CD14-positive monocyte (primary cell): Measurements from ENCODE around the gene SERINC1. TPM values are rescaled to one million over a fixed set of nuclear protein-coding genes. Genes with fewer than 3 reads are reported as not detected.

Experiments
- DNase-seq, 3 donors: peaks; one replicate each; pipeline ENCODE4 v3.0.0-alpha.2; 2011 to 2022
- H2AFZ ChIP-seq: 2 replicates; pipeline ENCODE4 v1.6.0; 2012; ENCODE audit warnings: mild to moderate bottlenecking, low read depth, low read length, inconsistent platforms; ENCODE audit not compliant: insufficient read depth, poor library complexity, severe bottlenecking
- H3K27ac ChIP-seq, 2 donors: 1 replicate in 1 of 2; 2 replicates in 1 of 2; pipeline ENCODE4 v1.5.1; 2012 to 2013; ENCODE audit warnings: low read length in 2 of 2, control low read depth in 1 of 2, inconsistent platforms in 1 of 2, low read depth in 1 of 2, mild to moderate bottlenecking in 1 of 2
- H3K27me3 ChIP-seq, 2 donors: one replicate each; pipeline versions ENCODE4 v1.6.0 to v1.6.1; 2011 to 2013; ENCODE audit warnings: low read length in 2 of 2; ENCODE audit not compliant: control insufficient read depth in 2 of 2, insufficient read depth in 2 of 2
- H3K36me3 ChIP-seq, 2 donors: replicated peaks in 1 of 2; 1 replicate in 1 of 2; 2 replicates in 1 of 2; pipeline versions ENCODE4 v1.5.1 to v1.6.1; 2012 to 2013; ENCODE audit warnings: low read length in 2 of 2, control low read depth in 1 of 2, inconsistent platforms in 1 of 2, mild to moderate bottlenecking in 1 of 2; ENCODE audit not compliant: insufficient read depth in 2 of 2, control insufficient read depth in 1 of 2
- H3K4me1 ChIP-seq, 2 donors: 1 replicate in 1 of 2; 2 replicates in 1 of 2; pipeline versions ENCODE4 v1.5.1 to v1.6.1; 2012 to 2013; ENCODE audit warnings: low read length in 2 of 2, control low read depth in 1 of 2, inconsistent platforms in 1 of 2, mild to moderate bottlenecking in 1 of 2, moderate library complexity in 1 of 2; ENCODE audit not compliant: insufficient read depth in 2 of 2, control insufficient read depth in 1 of 2
- H3K4me2 ChIP-seq: replicated peaks from 2 replicates; pipeline ENCODE3; 2012; ENCODE audit warnings: low read length, moderate library complexity, mild to moderate bottlenecking; ENCODE audit not compliant: poor library complexity, severe bottlenecking; ENCODE audit errors: extremely low read depth
- H3K4me3 ChIP-seq, 3 experiments: fragments of 200-600 bp in 1 of 3; sonication (generic) in 1 of 3; replicated peaks in 1 of 3; 1 replicate in 2 of 3; 2 replicates in 1 of 3; pipeline ENCODE4 v1.5.1; 2011 to 2013; ENCODE audit warnings: low read length in 3 of 3, mild to moderate bottlenecking in 3 of 3, control low read depth in 2 of 3, low read depth in 2 of 3, inconsistent platforms in 1 of 3, moderate library complexity in 1 of 3
- H3K79me2 ChIP-seq: 2 replicates; pipeline ENCODE4 v1.6.0; 2012; ENCODE audit warnings: mild to moderate bottlenecking, control low read depth, inconsistent platforms, low read length, moderate library complexity; ENCODE audit not compliant: insufficient read depth
- H3K9ac ChIP-seq: 2 replicates; pipeline ENCODE4 v1.6.0; 2017; ENCODE audit warnings: low read length, mild to moderate bottlenecking; ENCODE audit not compliant: insufficient read depth, poor library complexity, severe bottlenecking
- H3K9me3 ChIP-seq, 2 donors: replicated peaks in 1 of 2; 1 replicate in 1 of 2; 2 replicates in 1 of 2; pipeline versions ENCODE4 v1.5.1 to v1.6.1; 2012 to 2013; ENCODE audit warnings: low read length in 2 of 2, control low read depth in 1 of 2; ENCODE audit not compliant: control insufficient read depth in 1 of 2, insufficient read depth in 1 of 2
- H4K20me1 ChIP-seq: 2 replicates; pipeline ENCODE4 v1.6.0; 2012; ENCODE audit warnings: mild to moderate bottlenecking, low read length, control low read depth, moderate library complexity; ENCODE audit not compliant: insufficient read depth
- H3K27ac Mint-ChIP-seq, 7 donors: one replicate each; pipeline ENCODE4 v1.8.0; 2020; ENCODE audit warnings: mild to moderate bottlenecking in 7 of 7, mixed read lengths in 7 of 7, moderate library complexity in 6 of 7, inconsistent platforms in 2 of 7
- H3K27me3 Mint-ChIP-seq, 3 donors: one replicate each; pipeline ENCODE4 v1.8.0; 2021 to 2022; ENCODE audit warnings: low read depth in 3 of 3, mild to moderate bottlenecking in 3 of 3, mixed read lengths in 3 of 3, moderate library complexity in 3 of 3, inconsistent platforms in 1 of 3
- H3K36me3 Mint-ChIP-seq, 2 donors: one replicate each; pipeline ENCODE4 v1.8.0; 2020; ENCODE audit warnings: mixed read lengths in 2 of 2, inconsistent platforms in 1 of 2, mild to moderate bottlenecking in 1 of 2
- H3K4me1 Mint-ChIP-seq: one replicate; pipeline ENCODE4 v1.8.0; 2020; ENCODE audit warnings: mild to moderate bottlenecking, mixed read lengths
- H3K4me3 Mint-ChIP-seq, 2 donors: one replicate each; pipeline ENCODE4 v1.8.0; 2020; ENCODE audit warnings: mild to moderate bottlenecking in 2 of 2, mixed read lengths in 2 of 2, moderate library complexity in 1 of 2
- H3K9me3 Mint-ChIP-seq, 7 donors: one replicate each; pipeline ENCODE4 v1.8.0; 2020 to 2022; ENCODE audit warnings: mixed read lengths in 7 of 7, mild to moderate bottlenecking in 6 of 7, moderate library complexity in 6 of 7, inconsistent platforms in 2 of 7
- CTCF ChIP-seq: fragments of 200-600 bp; IDR thresholded peaks from one replicate; pipeline ENCODE4 v1.8.0; 2022; ENCODE audit warnings: antibody characterized with exemption, mild to moderate bottlenecking
- WGBS: methylation state at CpG from one replicate; pipeline ENCODE4 v1.1.5; 2013; ENCODE audit warnings: missing lambda C conversion rate; ENCODE audit not compliant: insufficient coverage; 5-methylcytosine and 5-hydroxymethylcytosine counted together
- intact Hi-C, 2 donors: fragments of 100-400 bp; cut with micrococcal nuclease; formaldehyde crosslinking; loops; one replicate each; pipeline versions ENCODE4 v1.15.0 to v1.15.1; 2023
- polyA plus RNA-seq, 3 donors: library from polyadenylated mRNA; depleted of rRNA in 1 of 3; unstranded in 2 of 3; stranded (reverse) in 1 of 3; fragments of 300-500 nt in 2 of 3; fragments of >200 nt in 1 of 3; fragmentation: Illumina TruSeq in 2 of 3; gene quantifications; 1 replicate in 2 of 3; 2 replicates in 1 of 3; pipeline ENCODE4 v1.2.3, GENCODE V29; 2012 to 2021

SERINC1 gene
- polyA plus RNA-seq, 3 donors, result 38.9 to 161 (median 125) TPM

- Histone ChIP-seq H3K79me2 (peaks cover 31% of the 10 kb centered on the region), H3K9ac (no peak overlapping the region), H2AFZ (no peak overlapping the region), H3K4me3 (no peak overlapping the region), H3K27ac (no peak overlapping the region), H3K27me3 (no peaks in the 10 kb centered on the region), H3K9me3 (no peaks in the 10 kb centered on the region), H3K4me1 (peaks cover 0 to 7% of the 10 kb centered on the region in 2 donors), H3K4me2 (no peak overlapping the region), H4K20me1 (no peaks in the 10 kb centered on the region), H3K36me3 (peaks cover 7 to 43% of the 10 kb centered on the region in 2 donors)
- Mint-ChIP-seq H3K27me3 (no peaks in the 10 kb centered on the region), H3K9me3 (no peaks in the 10 kb centered on the region), H3K36me3 (peaks cover 25 to 26% of the 10 kb centered on the region in 2 donors), H3K4me3 (no peak overlapping the region), H3K27ac (peak overlapping the region in 1 of 7 donors; percentile 8), H3K4me1 (peaks cover 23% of the 10 kb centered on the region)
- TF ChIP-seq CTCF, result no peak
- intact Hi-C loops, result no loop called here
- DNase-seq, result peak in 1 of 3 donors; percentile 12
These were observed 59.6 kb downstream of the SERINC1 start for GRCh38 chr6:122412001-122412400.

DNA sequence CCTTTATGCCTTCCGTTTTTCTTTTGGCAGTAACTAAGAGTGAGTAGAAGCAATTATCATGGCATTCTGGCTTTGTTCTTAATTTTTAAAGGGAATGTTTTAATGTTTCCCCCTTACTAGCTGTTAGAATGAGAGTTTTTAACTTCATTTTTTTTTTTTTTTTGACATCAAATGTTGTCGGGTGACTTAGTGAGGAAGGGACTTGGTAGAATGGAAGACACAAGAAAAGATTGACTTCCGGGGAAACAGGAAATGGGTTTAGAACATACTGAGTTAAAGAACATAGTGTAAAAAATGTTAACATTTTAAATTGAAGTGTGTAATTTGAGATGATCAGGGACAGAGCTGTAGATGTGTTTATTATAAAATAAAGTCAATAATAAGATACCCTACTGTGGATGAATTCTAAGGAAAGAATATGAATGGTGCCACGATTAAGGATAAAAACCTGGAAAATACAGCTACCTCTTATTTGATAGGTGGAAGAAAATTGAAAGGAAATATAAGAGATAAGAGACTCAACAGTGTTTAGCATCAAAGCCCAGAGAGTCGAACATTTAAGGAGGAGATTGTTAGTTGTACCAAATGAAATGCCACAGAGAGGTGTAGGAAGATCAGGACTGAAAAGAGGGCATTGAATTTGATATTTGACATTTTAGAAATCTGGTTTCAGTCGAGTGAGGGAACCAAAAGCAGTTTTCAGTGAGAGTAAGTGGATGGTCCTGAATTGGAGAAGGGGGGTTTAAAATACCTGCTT, 62.7 kb downstream of the SERINC1 start:
- H3K9me3 Mint-ChIP-seq, result peaks cover 0 to 2% (median 0%) of the 10 kb centered on the region in 7 donors
- intact Hi-C loops, result loop anchor here in 1 of 2 donors (10.0 kb wide), 1 partner anchor 66 kb away; the partner anchor contains the start of gene SERINC1
- no peaks in the 10 kb centered on the region for H3K27me3 Mint-ChIP-seq
- H3K4me2 ChIP-seq, result no peak overlapping the region
- no peak overlapping the region for H3K27ac Mint-ChIP-seq
- no peak for TF ChIP-seq CTCF
- 100% methylated on average over 2 of the region's 6 CpGs for WGBS
- H3K9ac ChIP-seq, result no peak overlapping the region
- peaks cover 7 to 12% of the 10 kb centered on the region in 2 donors for H3K36me3 ChIP-seq
- H3K4me1 Mint-ChIP-seq, result peaks cover 34% of the 10 kb centered on the region
- H3K4me3 Mint-ChIP-seq, result no peak overlapping the region
- no peak overlapping the region for H3K27ac ChIP-seq
- no peak for DNase-seq
- H3K4me3 ChIP-seq, result no peak overlapping the region
- H2AFZ ChIP-seq, result no peak overlapping the region
- H3K27me3 ChIP-seq, result no peaks in the 10 kb centered on the region
- no peaks in the 10 kb centered on the region for H3K9me3 ChIP-seq
- H3K4me1 ChIP-seq, result peaks cover 0 to 14% of the 10 kb centered on the region in 2 donors
- peaks cover 61% of the 10 kb centered on the region for H3K79me2 ChIP-seq
- H3K36me3 Mint-ChIP-seq, result peaks cover 13 to 17% of the 10 kb centered on the region in 2 donors
- no peaks in the 10 kb centered on the region for H4K20me1 ChIP-seq
